GM19455 (cell line): ENCODE results near the gene ZNF83.
"Not testable (repeated sequence)": the region's sequence is repeated elsewhere in the genome, so short reads cannot be mapped to it uniquely, and the experiment has no call there.

ENCODE experiments used
- ATAC-seq: cut with Tn5 transposase; IDR thresholded peaks from one replicate; pipeline ENCODE4 v1.9.1; 2021; ENCODE audit not compliant: unreplicated experiment

The ZNF83 gene

DNA sequence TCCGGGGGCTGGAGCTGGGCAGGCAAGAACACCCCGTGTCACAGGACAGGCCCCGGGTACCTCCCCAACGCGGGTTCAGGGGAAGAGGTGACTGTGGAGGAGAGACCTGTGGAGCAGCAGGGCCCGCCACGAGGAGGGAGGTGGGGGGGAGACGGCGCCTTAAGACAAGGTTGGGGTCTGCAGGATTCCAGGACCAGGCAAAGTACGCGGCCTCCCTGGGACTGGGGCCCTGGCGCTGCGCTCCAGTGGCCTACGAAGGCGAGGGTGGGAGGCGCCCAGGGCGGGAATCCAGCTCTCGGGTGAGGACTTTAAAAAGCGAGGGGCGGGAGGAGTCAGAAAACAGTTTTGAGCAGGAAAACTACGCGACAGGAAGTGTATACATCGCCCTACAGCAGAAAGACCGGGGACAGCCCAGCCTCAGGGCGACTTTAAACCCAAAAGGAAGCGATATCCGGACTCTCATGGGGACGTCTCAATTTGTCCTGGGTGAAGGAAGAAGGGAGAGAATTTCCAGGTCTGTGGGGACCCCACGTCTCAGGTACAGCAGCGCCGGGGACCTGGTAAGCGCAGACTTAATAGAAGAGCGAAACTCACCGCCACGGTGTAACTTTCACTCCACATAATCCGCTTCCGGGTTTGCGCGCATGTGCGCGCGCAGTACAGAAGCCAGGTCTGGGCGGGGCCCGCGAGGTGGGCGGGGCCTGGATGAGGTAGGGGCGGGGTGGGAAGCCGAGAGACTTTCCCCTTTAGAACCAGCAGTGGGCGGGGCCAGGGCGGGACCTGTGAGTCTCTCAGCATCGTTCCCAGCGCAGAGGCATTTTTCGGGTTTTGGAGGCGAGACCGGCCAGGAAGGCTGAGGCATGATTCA lies at the start of gene ZNF83:
Gene ZNF83, minus strand, starts transcription at position 638 of the 868 bp plus-strand sequence.
- ATAC-seq = no peak

DNA sequence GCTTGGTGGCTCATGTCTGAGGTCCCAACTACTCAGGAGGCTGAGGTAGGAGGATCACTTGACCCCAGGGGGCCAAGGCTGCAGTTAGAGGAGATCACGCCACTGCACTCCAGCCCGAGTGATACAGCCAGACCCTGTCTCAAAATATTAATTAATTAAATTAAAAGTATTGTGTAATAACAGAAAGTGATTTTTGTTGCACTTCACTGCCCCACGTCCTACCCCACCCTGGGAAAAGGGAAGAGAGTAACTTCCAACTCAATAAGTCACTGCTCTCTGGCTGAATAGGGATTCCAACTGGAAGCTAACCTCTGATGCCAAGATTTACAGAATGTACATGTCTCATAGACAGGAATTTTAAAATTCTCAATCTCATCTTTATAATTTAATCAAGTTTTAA lies 49.5 kb upstream of the ZNF83 start:
- ATAC-seq = no peak

DNA sequence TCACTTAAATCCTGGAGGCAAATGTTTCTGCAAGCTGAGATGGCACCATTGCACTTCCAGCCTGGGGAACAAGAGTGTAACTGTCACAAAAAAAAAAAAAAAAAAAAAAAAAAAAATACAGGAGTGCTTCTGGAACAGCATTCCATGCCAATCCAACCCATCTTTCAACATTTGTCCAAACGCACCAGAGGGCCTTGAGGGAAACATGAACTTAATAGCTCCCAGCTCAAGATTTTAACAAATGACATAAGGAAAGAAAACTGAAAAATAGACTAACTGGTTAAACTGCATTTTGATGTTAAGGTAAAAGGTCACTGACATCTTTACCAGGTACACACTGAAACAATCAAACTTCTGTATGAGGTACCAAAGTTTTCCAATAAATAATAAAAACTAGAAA lies 47.7 kb upstream of the ZNF83 start:
- ATAC-seq = no peak

DNA sequence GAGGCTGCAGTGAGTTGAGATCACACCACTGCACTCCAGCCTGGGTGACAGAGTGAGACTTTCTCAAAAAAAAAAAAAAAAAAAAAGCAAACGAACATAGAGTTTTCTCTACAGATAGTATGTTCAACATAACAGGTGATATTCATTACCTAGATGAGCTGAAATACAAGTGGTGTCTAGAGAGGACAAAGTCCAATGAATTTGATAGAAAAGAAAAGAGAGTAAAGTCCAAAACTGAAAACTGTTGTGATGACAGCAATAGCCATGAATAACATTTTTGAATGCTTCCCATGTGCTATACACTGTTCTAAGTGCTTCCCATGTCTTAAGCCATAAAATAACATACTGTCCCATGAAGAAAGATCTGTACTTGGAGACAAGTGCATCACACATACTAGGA lies 43.1 kb upstream of the ZNF83 start:
- ATAC-seq = not testable (repeated sequence)

DNA sequence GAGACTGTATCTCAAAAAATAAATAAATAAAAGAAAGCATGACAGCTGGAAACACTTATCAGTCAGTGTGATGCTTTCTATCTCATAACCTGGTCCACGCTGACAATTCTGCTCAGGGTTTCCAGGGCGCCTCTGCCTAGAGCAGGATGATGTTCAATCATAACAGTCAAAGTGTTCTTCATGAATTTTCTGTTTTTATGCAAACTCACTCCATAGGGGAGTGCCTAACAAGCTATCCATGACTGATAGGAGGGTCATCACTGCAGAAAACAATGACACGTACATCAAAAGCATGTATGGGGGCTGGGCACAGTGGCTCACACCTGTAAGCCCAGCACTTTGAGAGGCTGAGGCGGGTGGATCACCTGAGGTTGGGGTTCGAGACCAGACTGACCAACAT lies 41.4 kb upstream of the ZNF83 start:
- no peak for ATAC-seq

DNA sequence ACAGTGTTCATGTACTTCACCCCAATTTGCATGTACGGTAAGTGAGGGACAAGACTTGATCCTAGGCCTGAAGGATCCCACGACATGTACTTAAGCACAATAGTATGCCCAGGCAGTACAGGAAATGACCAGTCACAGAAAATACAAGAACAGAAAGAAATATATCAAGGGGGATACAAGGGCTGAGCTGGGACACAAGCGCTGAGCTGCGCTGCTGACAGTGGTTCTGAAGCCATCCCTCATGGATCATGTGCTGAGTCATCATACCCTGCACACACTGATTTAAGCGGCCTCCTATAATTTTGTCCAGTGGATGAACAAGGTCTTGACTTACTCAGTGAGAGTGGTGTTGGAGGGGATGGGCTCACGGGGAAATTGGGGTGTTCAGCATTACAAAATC lies 37.1 kb upstream of the ZNF83 start:
- not testable (repeated sequence) for ATAC-seq

DNA sequence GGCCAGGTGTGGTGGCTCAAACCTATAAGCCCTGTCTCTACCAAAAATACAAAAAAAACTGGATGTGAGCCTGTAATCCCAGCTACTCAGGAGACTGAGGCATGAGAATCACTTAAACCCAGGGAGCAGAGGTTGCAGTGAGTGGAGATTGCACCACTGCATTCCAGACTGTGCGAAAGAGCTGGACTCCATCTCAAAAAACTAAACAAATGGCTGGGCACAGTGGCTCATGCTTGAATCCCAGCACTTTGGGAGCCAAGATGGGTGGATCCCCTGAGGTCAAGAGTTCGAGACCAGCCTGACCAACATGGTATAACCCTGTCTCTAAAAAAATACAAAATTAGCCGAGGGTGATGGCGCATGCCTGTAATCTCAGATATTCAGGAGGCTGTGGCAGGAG lies 34.9 kb upstream of the ZNF83 start:
- no peak for ATAC-seq

DNA sequence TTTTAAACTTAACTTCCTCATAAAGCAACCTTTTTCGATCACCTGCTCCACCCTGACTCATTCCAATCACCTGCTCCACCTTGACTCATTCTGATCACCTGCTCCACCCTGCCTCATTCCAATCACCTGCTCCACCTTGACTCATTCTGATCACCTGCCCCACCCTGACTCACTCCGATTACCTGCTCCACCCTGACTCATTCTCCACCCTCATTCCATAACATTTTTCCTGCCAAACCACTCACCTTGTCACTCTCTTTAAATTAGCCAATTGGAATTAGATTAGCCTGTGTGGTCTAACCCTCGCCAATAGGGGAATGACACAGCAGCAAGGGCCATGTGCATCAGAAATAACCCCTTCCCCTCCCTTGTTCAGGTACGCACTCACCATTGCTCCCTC lies 31.9 kb upstream of the ZNF83 start:
- ATAC-seq = no peak

DNA sequence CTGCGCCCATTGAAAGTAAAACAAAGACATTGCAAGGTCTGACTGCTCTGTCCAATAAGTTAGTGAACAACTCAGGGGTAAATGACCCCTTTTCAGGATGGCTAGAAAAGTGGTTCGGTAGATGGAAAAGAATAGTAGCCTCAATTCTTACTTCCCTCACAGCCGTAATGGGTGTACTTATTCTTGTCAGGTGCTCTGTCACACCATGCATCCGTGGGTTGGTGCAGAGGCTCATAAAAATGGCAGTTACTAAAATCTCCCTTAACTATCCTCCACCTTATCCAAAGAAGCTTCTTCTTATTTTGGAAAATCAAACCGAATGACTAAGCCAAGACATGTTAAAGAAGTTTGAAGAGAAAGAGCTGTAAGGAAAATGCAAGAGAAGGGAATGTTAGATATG lies 31.4 kb upstream of the ZNF83 start:
- ATAC-seq = no peak

DNA sequence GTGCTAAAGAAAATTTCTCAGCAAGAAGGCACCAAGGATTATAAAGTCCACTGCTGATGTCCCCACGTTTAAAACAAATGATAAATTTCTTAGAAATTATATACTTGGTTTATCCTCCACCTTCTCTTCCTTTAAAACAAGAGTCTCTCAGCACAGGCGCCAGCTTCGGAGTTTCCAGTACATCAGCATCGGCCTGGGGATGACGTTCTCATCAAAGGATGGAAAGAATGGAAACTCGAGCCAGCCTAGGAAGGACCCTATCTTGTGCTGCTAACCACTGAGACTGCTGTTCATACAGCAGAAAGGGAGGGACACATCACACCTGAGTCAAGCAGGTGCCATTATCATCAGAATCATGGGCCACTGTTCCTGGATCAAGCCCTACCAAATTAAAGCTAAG lies 29.8 kb upstream of the ZNF83 start:
- no peak for ATAC-seq

DNA sequence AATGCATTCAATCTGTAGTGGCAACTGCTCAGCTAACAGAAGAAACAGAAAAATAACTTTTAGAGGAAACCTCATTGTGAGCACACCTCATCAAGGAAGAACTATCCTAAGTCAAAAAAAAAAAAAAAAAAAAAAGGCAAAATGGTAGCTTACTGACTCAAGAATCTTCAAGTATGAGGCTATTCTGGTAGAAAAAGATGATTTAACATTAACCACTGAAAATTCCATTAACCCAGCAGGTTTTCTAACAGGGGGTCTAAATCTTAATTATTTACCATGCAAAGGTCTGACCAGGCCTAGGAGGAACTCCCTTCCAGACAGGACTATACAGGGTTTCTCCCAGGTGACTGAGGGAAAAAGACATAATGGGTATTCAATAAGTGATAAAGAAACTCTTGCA lies 28.4 kb upstream of the ZNF83 start:
- ATAC-seq = no peak

DNA sequence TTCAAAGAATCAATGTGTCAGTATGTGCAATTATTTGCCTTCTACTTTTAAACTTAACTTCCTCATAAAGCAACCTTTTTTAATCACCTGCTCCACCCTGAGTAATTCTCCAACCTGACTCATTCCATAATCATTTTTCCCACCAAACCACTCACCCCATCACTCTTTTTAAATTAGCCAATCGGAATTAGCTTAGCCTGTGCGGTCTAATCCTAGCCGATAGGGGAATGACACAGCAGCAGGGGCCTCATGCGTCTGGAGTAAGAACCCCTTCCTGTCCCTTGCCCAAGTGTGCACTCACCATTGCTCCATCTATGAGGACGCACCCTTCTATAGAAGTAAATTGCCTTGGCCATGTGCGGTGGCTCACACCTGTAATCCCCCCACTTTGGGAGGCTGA lies 27.4 kb upstream of the ZNF83 start:
- no peak for ATAC-seq

DNA sequence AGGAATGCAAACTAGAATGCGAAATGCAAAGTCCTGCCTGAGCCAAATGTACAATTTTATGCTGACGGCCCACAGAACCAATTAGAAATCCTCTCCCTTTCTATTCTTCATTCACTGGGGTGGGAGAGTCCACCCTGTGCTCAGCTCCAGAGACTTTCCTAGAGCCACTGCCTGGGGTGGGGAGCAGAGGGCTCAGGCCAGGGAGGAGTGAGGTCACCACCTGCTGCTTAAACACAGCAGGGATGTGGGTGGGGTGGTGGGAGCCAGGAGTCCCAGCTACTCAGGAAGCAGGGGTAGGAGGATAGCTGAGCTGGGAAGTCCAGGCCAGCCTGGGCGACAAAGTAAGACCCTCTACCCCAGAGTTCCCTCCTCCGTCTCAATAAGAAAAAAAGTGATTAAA lies 26.9 kb upstream of the ZNF83 start:
- no peak for ATAC-seq

DNA sequence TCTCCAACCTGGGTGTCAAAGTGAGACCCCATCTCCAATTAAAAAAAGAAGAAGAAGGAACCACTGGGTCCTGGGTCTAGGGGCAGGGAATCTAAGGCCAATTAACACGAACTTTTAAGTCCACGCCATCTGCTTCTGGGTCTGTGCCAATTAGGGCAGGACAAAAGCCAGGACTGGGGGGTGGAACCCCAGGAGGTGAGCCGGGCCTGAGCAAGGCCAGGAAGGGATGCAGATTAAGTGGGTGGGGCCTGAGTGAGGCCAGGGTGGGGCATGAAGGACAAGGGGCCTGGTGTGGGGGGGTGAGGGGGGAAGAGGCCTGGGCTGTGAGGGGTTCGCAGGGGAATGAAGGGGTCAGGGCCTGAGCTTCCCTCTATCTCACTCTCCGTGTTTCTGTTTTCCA lies 26.3 kb upstream of the ZNF83 start:
- no peak for ATAC-seq

DNA sequence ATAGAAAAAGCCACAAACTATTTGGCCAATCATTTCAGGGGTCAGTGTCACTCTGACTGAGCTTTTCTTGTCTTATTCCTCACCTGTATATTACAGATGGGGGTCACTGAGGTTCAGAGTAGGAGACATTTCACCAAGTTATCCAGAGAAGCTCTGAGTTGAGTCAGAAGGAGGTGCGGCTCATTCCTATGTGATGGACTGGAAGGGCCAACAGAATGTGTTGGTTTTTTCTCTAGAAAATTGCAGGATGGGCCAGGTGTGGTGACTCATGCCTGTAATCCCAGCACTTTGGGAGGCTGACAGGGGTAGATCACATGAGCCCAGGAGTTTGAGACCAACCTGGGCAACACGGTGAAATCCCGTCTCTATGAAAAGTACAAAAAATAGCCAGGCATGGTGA lies 24.5 kb upstream of the ZNF83 start:
- ATAC-seq = no peak

DNA sequence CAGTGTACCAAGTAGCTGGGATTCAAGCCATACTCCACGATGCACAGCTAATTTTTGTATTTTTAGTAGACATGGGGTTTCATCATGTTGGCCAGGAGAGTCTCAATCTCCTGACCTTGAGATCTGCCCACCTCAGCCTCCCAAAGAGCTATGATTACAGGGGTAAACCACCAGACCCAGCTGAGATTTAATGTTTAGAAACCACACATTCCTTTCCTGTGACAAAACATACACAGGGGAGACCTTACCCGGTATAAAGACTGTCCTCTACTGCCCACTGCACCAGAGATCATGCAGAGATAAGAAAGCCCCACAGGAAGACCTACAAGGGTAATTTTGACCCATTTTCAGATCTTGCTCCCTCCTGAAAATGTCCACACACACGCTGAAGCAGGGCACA lies 22.8 kb upstream of the ZNF83 start:
- no peak for ATAC-seq

DNA sequence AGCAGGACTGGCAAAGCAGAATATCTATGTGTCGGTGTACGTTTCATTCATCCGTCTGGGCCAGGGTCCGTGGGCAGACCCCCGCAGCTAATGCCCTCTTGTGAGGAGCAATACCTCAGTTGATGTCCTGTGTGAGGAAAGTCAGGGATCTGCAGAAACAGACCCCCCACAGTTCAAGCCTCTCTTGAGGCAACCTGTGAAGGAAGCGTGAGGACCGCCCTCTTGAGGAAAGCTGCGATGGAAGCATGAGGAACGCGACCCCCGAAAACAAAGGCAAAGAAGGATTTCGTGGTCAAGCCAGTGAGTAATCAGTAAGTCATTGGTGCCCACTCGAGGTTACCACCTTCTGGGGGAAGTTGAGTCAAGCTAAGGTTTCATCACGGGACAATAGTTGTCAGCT lies 20.9 kb upstream of the ZNF83 start:
- ATAC-seq = no peak

DNA sequence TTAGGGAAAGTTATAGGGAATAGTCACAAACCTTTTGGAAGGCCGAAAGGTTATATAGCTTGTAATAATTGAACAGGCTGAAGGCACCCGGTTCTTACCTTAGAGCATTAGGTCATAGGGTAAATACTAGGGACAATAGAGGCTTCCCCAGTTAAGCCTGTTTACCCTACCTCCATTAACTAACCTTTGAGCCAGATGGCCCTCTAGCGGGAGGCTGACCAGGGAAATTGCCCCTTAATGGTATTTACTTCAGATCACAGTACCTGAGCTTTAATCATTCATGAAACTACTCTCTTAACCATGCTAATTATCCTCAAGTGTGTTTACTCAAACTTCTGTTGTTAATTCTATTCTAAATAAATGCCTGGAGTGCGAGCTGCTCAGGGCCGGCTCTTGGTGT lies 20.4 kb upstream of the ZNF83 start:
- no peak for ATAC-seq

DNA sequence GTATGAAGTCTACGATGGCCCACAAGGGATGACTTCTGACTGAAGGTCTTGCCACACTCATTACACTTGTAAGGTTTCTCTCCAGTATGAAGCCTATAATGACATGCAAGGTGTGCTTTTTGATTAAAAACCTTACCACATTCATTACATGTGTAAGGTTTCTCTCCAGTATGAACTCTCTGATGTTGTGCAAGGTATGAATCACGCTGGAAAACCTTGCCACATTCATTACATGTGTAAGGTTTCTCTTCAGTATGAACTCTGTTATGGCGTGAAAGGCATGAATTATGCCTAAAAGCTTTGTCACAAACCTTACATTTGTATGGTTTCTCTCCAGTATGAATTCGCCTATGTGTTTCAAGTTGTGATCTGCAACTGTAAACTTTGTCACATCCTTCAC lies 15.0 kb upstream of the ZNF83 start:
- ATAC-seq = no peak

DNA sequence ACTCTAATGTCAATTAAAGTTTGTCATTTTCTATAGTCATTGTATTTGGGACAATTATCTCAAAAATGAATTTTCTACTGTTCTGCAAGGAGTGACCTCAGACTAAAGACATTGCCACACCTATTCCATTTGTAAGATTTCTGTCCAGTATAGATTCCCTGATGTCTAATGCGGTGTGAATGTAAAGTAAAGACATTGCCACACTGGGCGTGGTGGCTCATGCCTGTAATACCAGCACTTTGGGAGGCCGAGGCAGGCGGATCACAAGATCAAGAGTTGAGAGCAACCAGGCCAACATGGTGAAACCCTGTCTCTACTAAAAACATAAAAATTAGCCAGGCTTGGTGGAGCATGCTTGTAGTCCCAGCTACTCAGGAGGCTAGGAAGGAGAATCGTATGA lies 13.8 kb upstream of the ZNF83 start:
- no peak for ATAC-seq

DNA sequence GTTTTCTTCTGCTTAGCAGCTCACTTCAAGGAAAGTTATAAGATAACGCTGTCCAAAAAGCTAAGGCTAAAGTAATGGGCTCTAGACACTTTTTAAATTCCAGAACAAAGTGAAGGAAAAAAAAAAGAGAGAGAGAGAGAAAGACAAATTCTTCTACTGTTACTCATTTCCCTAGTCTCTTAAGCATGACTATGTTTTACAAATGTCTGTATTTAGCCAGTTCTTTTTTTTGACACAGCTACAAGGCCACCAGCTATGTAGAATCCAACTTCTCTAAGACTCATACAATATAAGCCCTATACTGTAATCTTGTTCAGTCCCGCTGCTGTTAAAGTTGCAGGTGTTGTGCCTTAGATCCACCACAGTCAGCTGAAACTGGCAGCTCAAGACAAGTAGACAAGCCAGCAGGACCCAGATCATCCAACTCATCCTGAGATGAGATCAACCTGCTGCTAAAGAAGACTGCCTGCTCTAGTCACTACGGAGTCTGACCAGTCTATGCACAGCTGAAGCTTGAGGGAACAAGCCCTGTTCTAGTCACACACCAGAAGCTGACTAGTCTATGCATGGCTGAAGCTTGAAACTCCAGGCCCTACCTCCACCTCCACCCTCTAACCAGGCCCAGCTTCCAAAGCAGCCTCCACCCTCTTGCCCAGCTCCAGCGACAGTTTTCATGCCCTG lies 10.3 kb upstream of the ZNF83 start:
- ATAC-seq = no peak

DNA sequence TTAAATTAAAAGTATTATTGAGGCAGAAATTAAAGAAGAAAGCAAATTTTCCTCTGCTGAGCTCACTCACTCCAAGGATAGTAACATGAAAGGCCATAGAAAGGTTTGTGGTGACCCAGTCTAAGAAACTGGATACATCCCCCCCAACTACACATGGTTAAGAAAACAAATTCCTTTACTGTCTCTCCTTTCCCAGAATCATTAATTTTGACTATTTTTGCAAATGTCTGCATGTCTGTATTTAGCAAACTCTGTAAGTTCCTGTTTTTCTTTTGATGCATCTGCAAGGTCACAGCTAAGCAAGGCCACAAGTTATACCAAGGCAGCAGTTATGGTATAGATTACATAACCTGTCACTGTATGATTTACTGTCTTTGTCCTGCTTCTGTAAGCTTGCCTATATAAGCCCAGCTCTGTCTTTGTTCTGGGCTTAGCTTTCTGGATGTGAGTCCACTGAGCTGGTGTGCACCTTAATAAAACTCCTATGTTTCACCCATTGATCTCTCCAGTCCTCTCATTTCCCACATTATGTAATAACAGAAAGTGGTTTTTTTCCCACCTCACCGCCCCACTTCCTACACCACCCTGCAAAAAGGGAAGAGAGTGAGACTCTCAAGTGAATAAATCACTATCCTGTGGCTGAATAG lies 8.5 kb upstream of the ZNF83 start:
- ATAC-seq = no peak
